Erythroblast (primary cell): Measurements from ENCODE around the gene ADCY6.

Source experiments
- GATA1 ChIP-seq: IDR thresholded peaks from 2 replicates; pipeline ENCODE4 v1.6.1; 2011; ENCODE audit warnings: low read depth, mild to moderate bottlenecking, control low read depth, low read length, moderate library complexity
- POLR2A ChIP-seq: IDR thresholded peaks from 2 replicates; pipeline ENCODE4 v1.6.1; 2011; ENCODE audit warnings: mild to moderate bottlenecking, low read length

DNA sequence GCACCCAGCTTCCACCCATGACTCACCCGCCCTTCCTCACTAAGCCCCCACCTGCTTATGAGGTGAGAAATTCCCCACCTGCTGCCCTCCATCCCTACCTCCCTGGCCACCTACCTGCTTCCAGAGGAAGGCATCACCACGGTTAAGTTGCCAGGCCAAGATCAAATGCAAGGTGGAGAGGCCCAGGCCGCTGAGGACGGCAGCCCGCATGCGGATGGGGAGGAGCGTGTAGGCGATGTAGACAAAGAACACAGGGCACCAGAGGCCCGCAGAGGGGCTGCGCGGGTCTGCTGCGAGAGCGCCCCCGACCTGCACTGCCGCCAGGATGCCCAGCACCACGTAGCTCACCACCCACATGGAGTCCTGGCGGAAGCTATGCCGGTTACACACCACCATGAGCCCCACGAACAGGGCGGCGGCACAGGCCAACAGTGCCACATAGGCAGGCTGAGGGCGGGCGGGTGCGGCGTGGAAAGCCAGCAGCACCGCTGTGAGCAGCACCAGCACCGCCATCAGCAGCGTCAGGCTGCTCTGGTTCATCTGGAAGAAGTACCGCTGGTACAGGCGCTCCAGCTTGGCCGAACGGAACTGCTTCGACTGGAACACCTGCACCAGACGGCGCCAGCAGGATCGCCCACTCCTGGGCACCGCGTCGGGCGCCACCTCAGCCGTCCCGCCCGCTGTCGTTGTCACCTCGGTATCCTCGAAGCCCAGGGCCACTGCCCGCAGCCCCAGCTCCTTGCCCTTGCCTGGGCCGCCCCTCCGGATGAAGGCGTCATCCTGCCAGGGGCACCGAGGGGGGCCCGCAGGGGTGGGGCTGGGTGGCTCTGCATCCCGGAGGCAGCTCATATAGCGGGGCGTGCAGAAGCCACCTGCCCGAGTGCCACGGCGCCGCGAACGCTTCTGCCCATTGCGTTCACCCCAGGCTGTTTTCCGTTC is 6.2 kb downstream of the ADCY6 start:
- no peak for TF ChIP-seq POLR2A
- TF ChIP-seq GATA1 = no peak
